OCI-M1 (cell line): ENCODE measurements around the gene CEBPZ.
"Not testable (repeated sequence)": the region's sequence is repeated elsewhere in the genome, so short reads cannot be mapped to it uniquely, and the experiment has no call there.

Experiments used
- DNase-seq: peaks from one replicate; lab custom pipeline; 2025; lab: John Stamatoyannopoulos, UW

CEBPZ gene

GRCh38 chr2:37231241-37232130 is at the start of gene CEBPZ, which contains the start of gene NDUFAF7:
Gene CEBPZ (minus strand): TSS chr2:37231596. CDS start chr2:37231567, 29 bp downstream.
Gene NDUFAF7 (plus strand): TSS chr2:37231658. CDS start chr2:37231706, 48 bp downstream.
- peak; percentile 93 for DNase-seq

- DNase-seq, result no peak
Observed at GRCh38 chr2:37276291-37276690, 44.9 kb upstream of the CEBPZ start.

- no peak for DNase-seq
Observed at GRCh38 chr2:37274359-37274965, 43.1 kb upstream of the CEBPZ start.

GRCh38 chr2:37271376-37272067 is 40.1 kb upstream of the CEBPZ start:
- no peak for DNase-seq

GRCh38 chr2:37268111-37268510 is 36.7 kb upstream of the CEBPZ start:
- no peak for DNase-seq

- no peak for DNase-seq
Observed at GRCh38 chr2:37267685-37268084, 36.3 kb upstream of the CEBPZ start.

- no peak for DNase-seq
Observed at GRCh38 chr2:37263839-37264238, 32.4 kb upstream of the CEBPZ start.

- no peak for DNase-seq
Observed at GRCh38 chr2:37262522-37262921, 31.1 kb upstream of the CEBPZ start.

- DNase-seq, result peak; percentile 67
Observed at GRCh38 chr2:37250869-37251740, 19.7 kb upstream of the CEBPZ start.

- DNase-seq, result no peak
Observed at GRCh38 chr2:37246205-37246604, 14.8 kb upstream of the CEBPZ start.

- no peak for DNase-seq
Observed at GRCh38 chr2:37244755-37245154, 13.4 kb upstream of the CEBPZ start.

- no peak for DNase-seq
Observed at GRCh38 chr2:37244017-37244416, 12.6 kb upstream of the CEBPZ start.

GRCh38 chr2:37243435-37243834 is 12.0 kb upstream of the CEBPZ start:
- no peak for DNase-seq

GRCh38 chr2:37232131-37232933 is 936 bp upstream of the CEBPZ start:
- DNase-seq, result peak; percentile 65

GRCh38 chr2:37230581-37230980 is 815 bp downstream of the CEBPZ start:
- DNase-seq, result peak; percentile 34

GRCh38 chr2:37228788-37229187 is 2.6 kb downstream of the CEBPZ start:
- no peak for DNase-seq

GRCh38 chr2:37226863-37227262 is 4.5 kb downstream of the CEBPZ start:
- DNase-seq, result no peak

GRCh38 chr2:37225129-37225528 is 6.3 kb downstream of the CEBPZ start:
- not testable (repeated sequence) for DNase-seq

- DNase-seq, result no peak
Observed at GRCh38 chr2:37224063-37224462, 7.3 kb downstream of the CEBPZ start.

- no peak for DNase-seq
Observed at GRCh38 chr2:37223131-37223530, 8.3 kb downstream of the CEBPZ start.

- DNase-seq, result no peak
Observed at GRCh38 chr2:37219046-37219445, 12.3 kb downstream of the CEBPZ start.
